WTC11 (cell line): ENCODE measurements around the gene PRR5. TPM values are rescaled to one million over a fixed set of nuclear protein-coding genes. Genes with fewer than 3 reads are reported as not detected.
A peak's percentile ranks its signal among the peaks of the same experiment; 100 is the strongest.

ENCODE experiments used
- ATAC-seq: fragments of 200-7000 bp; cut with Tn5 transposase; 2 replicates; pipeline ENCODE4 v1.10.0; 2021; ENCODE audit warnings: mild to moderate bottlenecking, moderate library complexity
- CTCF ChIA-PET: fragments of 300-600 bp; sonication (Branson Sonifier 250); formaldehyde crosslinking; loops from one replicate; lab custom pipeline; 2021; ENCODE audit warnings: antibody characterized with exemption; lab: Charles Lee
- POLR2A ChIA-PET: fragments of 350-600 bp; sonication (Branson Sonifier 250); formaldehyde crosslinking; loops from one replicate; lab custom pipeline; 2021; ENCODE audit warnings: antibody characterized with exemption; lab: Charles Lee
- DNase-seq: peaks from one replicate; pipeline ENCODE4 v3.0.0; 2021; ENCODE audit warnings: low spot score
- H3K27ac Mint-ChIP-seq: 2 replicates; pipeline ENCODE4 v1.8.0; 2021; ENCODE audit warnings: mixed read lengths
- H3K27me3 Mint-ChIP-seq: 2 replicates; pipeline ENCODE4 v1.8.0; 2021; ENCODE audit warnings: low read depth, mild to moderate bottlenecking, moderate library complexity, mixed read lengths
- H3K36me3 Mint-ChIP-seq: 2 replicates; pipeline ENCODE4 v1.8.0; 2021; ENCODE audit warnings: mixed read lengths
- H3K4me1 Mint-ChIP-seq: 2 replicates; pipeline ENCODE4 v1.8.0; 2022; ENCODE audit warnings: mixed read lengths
- H3K4me3 Mint-ChIP-seq: 2 replicates; pipeline ENCODE4 v1.8.0; 2021; ENCODE audit warnings: mild to moderate bottlenecking, moderate library complexity, mixed read lengths
- H3K9me3 Mint-ChIP-seq: 2 replicates; pipeline ENCODE4 v1.8.0; 2021; ENCODE audit warnings: mixed read lengths
- CREB1 ChIP-seq: sonication (generic); formaldehyde crosslinking; IDR thresholded peaks from 2 replicates; pipeline ENCODE4 v1.8.0; 2023; ENCODE audit warnings: mild to moderate bottlenecking, missing genetic modification reagents
- ELF4 ChIP-seq: sonication (generic); formaldehyde crosslinking; IDR thresholded peaks from 2 replicates; pipeline ENCODE4 v1.8.1; 2022; ENCODE audit warnings: low read depth, mild to moderate bottlenecking, moderate library complexity, missing genetic modification reagents
- ETV6 ChIP-seq: sonication (generic); formaldehyde crosslinking; IDR thresholded peaks from 2 replicates; pipeline ENCODE4 v1.8.1; 2022; ENCODE audit warnings: mild to moderate bottlenecking, missing genetic modification reagents
- GRHL2 ChIP-seq: fragments of 250-450 bp; sonication (Bioruptor Pico); IDR thresholded peaks from 2 replicates; pipeline ENCODE4 v1.8.0; 2022; ENCODE audit warnings: mild to moderate bottlenecking, moderate library complexity; ENCODE audit not compliant: insufficient replicate concordance, severe bottlenecking
- HMGA2 ChIP-seq: fragments of 250-450 bp; sonication (Bioruptor Pico); IDR thresholded peaks from 2 replicates; pipeline ENCODE4 v1.4.0; 2021; ENCODE audit warnings: mild to moderate bottlenecking, moderate library complexity
- JAZF1 ChIP-seq: fragments of 250-450 bp; sonication (Bioruptor Pico); IDR thresholded peaks from 2 replicates; pipeline ENCODE4 v1.9.0; 2021; ENCODE audit warnings: moderate library complexity, mild to moderate bottlenecking, inconsistent platforms
- NFATC4 ChIP-seq: fragments of 250-450 bp; sonication (Bioruptor Pico); IDR thresholded peaks from 2 replicates; pipeline ENCODE4 v1.9.0; 2021; ENCODE audit warnings: mild to moderate bottlenecking
- NR1H2 ChIP-seq: sonication (generic); formaldehyde crosslinking; IDR thresholded peaks from 2 replicates; pipeline ENCODE4 v1.9.0; 2021; ENCODE audit warnings: mild to moderate bottlenecking, moderate library complexity, missing genetic modification reagents
- NR2C2 ChIP-seq: sonication (generic); formaldehyde crosslinking; IDR thresholded peaks from 2 replicates; pipeline ENCODE4 v1.8.0; 2022; ENCODE audit warnings: mild to moderate bottlenecking, missing genetic modification reagents
- NR3C1 ChIP-seq: sonication (generic); formaldehyde crosslinking; conservative IDR thresholded peaks from 2 replicates; pipeline ENCODE4 v1.8.1; 2023; ENCODE audit warnings: low read depth, mild to moderate bottlenecking, missing genetic modification reagents
- OVOL2 ChIP-seq: fragments of 250-450 bp; sonication (Bioruptor Pico); IDR thresholded peaks from 2 replicates; pipeline ENCODE4 v1.9.0; 2021; ENCODE audit warnings: mild to moderate bottlenecking, borderline replicate concordance
- RORB ChIP-seq: fragments of 250-450 bp; sonication (Bioruptor Pico); IDR thresholded peaks from 2 replicates; pipeline ENCODE4 v1.9.0; 2021; ENCODE audit warnings: mild to moderate bottlenecking
- ZNF138 ChIP-seq: sonication (generic); formaldehyde crosslinking; conservative IDR thresholded peaks from 2 replicates; pipeline ENCODE4 v1.8.1; 2022; ENCODE audit warnings: mild to moderate bottlenecking, moderate library complexity, missing genetic modification reagents
- ZNF219 ChIP-seq: sonication (generic); formaldehyde crosslinking; IDR thresholded peaks from 2 replicates; pipeline ENCODE4 v1.8.0; 2023; ENCODE audit warnings: missing genetic modification reagents, mild to moderate bottlenecking, borderline replicate concordance
- ZNF232 ChIP-seq: sonication (generic); formaldehyde crosslinking; IDR thresholded peaks from 2 replicates; pipeline ENCODE4 v1.8.0; 2022; ENCODE audit warnings: mild to moderate bottlenecking, missing genetic modification reagents
- ZNF396 ChIP-seq: fragments of 250-450 bp; sonication (Bioruptor Pico); IDR thresholded peaks from 2 replicates; pipeline ENCODE4 v1.8.0; 2021; ENCODE audit warnings: mild to moderate bottlenecking, moderate library complexity, borderline replicate concordance
- total RNA-seq: library from RNA; stranded (reverse); gene quantifications from 3 replicates; pipeline ENCODE4 v1.2.3, GENCODE V29; 2021
- TF ChIP-seq, protein P1 (sequence below): sonication (generic); formaldehyde crosslinking; IDR thresholded peaks from 2 replicates; pipeline ENCODE4 v1.8.0; 2022; ENCODE audit warnings: mild to moderate bottlenecking, missing genetic modification reagents
- TF ChIP-seq, protein P2 (sequence below): sonication (generic); formaldehyde crosslinking; IDR thresholded peaks from 2 replicates; pipeline ENCODE4 v1.8.0; 2022; ENCODE audit warnings: mild to moderate bottlenecking, missing genetic modification reagents
- TF ChIP-seq, protein P3 (sequence below): sonication (generic); formaldehyde crosslinking; IDR thresholded peaks from 2 replicates; pipeline ENCODE4 v1.8.1; 2022; ENCODE audit warnings: low read depth, missing genetic modification reagents, borderline replicate concordance
- TF ChIP-seq, protein P4 (sequence below): sonication (generic); formaldehyde crosslinking; IDR thresholded peaks from 2 replicates; pipeline ENCODE4 v1.8.1; 2022; ENCODE audit warnings: low read depth, mild to moderate bottlenecking, moderate library complexity, missing genetic modification reagents, borderline replicate concordance
- TF ChIP-seq, protein P5 (sequence below): sonication (generic); formaldehyde crosslinking; IDR thresholded peaks from 2 replicates; pipeline ENCODE4 v1.8.0; 2023; ENCODE audit warnings: missing genetic modification reagents, mild to moderate bottlenecking, borderline replicate concordance

PRR5 gene
- total RNA-seq, 1 experiment from 2014 or later: 15.6 TPM

DNA sequence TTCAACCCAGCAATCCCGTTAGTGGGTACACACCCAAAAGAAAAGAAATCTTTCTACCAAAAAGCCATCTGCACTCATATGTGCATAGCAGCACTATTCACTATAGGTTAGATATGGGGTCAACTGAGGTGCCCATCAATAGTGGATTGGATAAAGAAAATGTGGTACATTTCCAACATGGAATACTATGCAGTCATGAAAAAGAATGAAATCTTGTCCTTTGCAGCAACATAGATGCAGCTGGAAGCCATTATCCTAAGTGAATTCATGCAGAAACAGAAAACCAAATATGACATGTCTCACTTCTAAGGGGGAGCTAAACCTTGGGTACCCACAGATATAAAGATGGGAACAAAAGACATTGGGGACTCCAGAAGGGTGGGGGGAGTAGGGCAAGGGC, 48.5 kb downstream of the PRR5 start (continued):
- TF ChIP-seq JAZF1 (CRISPR knock-in tag): no peak
- no peak for TF ChIP-seq ZNF138 (CRISPR knock-in tag)
- TF ChIP-seq ZNF219: no peak
- TF ChIP-seq, protein P1, sequence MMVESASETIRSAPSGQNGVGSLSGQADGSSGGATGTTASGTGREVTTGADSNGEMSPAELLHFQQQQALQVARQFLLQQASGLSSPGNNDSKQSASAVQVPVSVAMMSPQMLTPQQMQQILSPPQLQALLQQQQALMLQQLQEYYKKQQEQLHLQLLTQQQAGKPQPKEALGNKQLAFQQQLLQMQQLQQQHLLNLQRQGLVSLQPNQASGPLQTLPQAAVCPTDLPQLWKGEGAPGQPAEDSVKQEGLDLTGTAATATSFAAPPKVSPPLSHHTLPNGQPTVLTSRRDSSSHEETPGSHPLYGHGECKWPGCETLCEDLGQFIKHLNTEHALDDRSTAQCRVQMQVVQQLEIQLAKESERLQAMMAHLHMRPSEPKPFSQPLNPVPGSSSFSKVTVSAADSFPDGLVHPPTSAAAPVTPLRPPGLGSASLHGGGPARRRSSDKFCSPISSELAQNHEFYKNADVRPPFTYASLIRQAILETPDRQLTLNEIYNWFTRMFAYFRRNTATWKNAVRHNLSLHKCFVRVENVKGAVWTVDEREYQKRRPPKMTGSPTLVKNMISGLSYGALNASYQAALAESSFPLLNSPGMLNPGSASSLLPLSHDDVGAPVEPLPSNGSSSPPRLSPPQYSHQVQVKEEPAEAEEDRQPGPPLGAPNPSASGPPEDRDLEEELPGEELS (CRISPR knock-in tag): no peak
- no peak for TF ChIP-seq ZNF232

DNA sequence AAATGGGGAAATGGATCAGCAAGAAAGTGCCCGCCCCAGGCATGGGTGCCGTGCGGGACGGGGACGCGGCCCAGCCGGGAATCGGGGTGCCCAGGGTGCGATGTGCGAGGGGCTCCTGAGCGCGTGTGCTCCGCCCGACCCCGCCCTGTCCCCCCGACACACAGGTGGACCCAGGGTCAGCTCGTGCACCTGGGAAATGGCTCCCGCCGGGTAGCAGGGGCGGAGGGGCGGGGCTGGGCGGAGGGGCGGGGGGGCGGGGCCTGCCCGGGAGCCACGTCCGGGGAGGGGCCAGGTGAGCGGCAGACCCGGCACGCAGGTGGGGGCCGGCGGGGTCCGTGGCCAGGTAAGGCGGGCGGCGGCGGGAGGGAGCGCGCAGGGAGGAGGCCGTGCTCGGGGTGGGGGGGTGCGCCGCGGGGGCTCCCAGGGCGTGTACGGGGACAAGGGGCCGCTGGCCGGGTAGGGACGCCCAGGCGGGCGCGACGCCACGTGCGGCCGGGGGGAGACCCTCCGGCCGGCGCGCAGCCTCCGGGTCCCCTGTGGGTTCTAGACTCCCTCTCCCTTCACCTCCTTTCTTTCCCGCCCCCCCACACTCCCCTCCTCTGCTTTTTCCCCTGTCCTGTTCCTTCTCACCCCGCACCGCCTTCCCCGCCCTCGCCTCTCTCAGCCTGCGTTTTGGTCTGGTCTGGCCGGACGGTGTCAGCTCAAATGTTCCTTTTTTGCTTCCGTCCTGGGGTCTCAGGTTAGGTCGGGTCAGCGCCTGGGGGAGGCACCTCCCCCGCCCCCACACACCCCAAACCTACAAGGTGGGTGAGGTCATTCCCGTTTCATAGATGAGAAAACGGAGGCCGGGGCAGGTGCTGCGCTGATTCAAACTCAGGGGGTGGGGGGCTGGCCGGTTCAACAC, 50.5 kb downstream of the PRR5 start, which contains the start of gene ARHGAP8:
Gene ARHGAP8 (plus strand): TSS at position 291 of the 904 bp plus-strand sequence. CDS start 33,953 bp downstream, outside the sequence.
- peak within 1 kb of the TSS; percentile 81 for H3K4me3 Mint-ChIP-seq
- peaks cover 39% of the 10 kb centered on the region for H3K4me1 Mint-ChIP-seq
- ChIA-PET POLR2A (interaction anchor here (0.6 to 0.7 kb wide), 2 partner anchors 36 to 297 kb away, joined by 3 to 4 read pairs; no protein-coding TSS in a partner anchor), CTCF (interaction anchor here (0.6 to 2.4 kb wide), 5 partner anchors 44 to 546 kb away, joined by 3 to 13 read pairs (median 4); no protein-coding TSS in a partner anchor)
- DNase-seq (peak; percentile 69), ATAC-seq (peak; percentile 65)
- no peak within 1 kb of the TSS for H3K27ac Mint-ChIP-seq
- peaks cover 3% of the 10 kb centered on the region; the same call in 1 of the 2 replicates for H3K9me3 Mint-ChIP-seq
- peaks cover 3% of the 10 kb centered on the region; the same call in 1 of the 2 replicates for H3K27me3 Mint-ChIP-seq
- TF ChIP-seq, protein P2, sequence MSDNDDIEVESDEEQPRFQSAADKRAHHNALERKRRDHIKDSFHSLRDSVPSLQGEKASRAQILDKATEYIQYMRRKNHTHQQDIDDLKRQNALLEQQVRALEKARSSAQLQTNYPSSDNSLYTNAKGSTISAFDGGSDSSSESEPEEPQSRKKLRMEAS (CRISPR knock-in tag): peak; percentile 73
- no peak for TF ChIP-seq CREB1 (CRISPR knock-in tag)
- H3K36me3 Mint-ChIP-seq: no peaks in the 10 kb centered on the region

DNA sequence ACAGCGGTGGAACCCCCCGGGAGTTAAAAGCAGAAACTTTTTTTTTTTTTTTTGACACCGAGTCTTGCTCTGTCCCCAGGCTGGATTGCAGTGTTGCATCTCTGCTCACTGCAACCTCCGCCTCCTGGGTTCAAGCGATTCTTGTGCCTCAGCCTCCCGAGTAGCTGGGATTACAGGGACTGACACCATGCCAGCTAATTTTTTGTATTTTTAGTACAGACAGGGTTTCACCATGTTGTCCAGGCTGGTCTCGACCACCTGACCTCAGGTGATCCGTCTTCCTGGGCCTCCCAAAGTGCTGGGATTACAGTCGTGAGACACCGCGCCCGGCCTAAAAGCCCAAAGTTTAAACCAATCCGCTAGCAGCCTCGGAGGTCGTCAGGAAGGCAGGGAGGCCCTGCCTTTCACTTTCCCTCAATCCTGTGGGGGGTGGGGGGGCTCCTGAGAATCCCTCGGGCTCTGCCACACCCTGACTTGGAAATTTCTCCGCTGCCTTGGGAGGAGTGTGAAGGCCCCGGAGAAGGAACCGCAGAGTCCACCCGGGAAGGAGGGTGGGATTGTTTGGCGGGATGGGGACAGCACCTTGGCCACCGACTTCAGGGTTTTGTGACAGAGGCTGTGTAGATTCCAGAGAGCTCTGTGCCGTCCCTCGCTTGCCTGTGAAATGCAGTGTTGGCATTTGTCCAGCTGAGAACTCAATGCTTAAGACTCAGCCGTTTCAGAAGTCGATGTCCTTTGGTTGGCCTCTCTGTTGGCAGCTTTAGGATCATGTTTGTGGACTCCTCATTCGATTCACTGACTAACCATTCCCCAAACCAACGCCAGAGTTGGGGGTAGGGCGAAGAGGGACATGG, 51.4 kb downstream of the PRR5 start:
- POLR2A ChIA-PET: interaction anchor here (0.7 to 0.9 kb wide), 2 partner anchors 43 to 296 kb away, joined by 3 read pairs; no protein-coding TSS in a partner anchor
- Mint-ChIP-seq H3K4me3 (peak overlapping the region; percentile 81), H3K9me3 (peaks cover 3% of the 10 kb centered on the region; the same call in 1 of the 2 replicates), H3K27me3 (peaks cover 3% of the 10 kb centered on the region; the same call in 1 of the 2 replicates), H3K36me3 (no peaks in the 10 kb centered on the region), H3K4me1 (peaks cover 43% of the 10 kb centered on the region), H3K27ac (peak overlapping the region; percentile 32; the same call in 1 of the 2 replicates)
- DNase-seq: no peak
- CTCF ChIA-PET: interaction anchor here (0.7 to 1.7 kb wide), 5 partner anchors 15 to 79 kb away, joined by 3 to 8 read pairs (median 5); no protein-coding TSS in a partner anchor
- no peak for TF ChIP-seq HMGA2 (CRISPR knock-in tag)
- TF ChIP-seq RORB: no peak
- TF ChIP-seq ELF4 (CRISPR knock-in tag): no peak
- no peak for TF ChIP-seq OVOL2
- no peak for TF ChIP-seq GRHL2 (CRISPR knock-in tag)
- TF ChIP-seq NR2C2 (CRISPR knock-in tag): no peak
- no peak for TF ChIP-seq NR1H2 (CRISPR knock-in tag)
- TF ChIP-seq ZNF396 (CRISPR knock-in tag): no peak
- no peak for TF ChIP-seq NR3C1
- no peak for TF ChIP-seq ETV6 (CRISPR knock-in tag)
- no peak for TF ChIP-seq NFATC4 (CRISPR knock-in tag)
- TF ChIP-seq, protein P3, sequence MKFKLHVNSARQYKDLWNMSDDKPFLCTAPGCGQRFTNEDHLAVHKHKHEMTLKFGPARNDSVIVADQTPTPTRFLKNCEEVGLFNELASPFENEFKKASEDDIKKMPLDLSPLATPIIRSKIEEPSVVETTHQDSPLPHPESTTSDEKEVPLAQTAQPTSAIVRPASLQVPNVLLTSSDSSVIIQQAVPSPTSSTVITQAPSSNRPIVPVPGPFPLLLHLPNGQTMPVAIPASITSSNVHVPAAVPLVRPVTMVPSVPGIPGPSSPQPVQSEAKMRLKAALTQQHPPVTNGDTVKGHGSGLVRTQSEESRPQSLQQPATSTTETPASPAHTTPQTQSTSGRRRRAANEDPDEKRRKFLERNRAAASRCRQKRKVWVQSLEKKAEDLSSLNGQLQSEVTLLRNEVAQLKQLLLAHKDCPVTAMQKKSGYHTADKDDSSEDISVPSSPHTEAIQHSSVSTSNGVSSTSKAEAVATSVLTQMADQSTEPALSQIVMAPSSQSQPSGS (CRISPR knock-in tag): no peak
- TF ChIP-seq, protein P4, sequence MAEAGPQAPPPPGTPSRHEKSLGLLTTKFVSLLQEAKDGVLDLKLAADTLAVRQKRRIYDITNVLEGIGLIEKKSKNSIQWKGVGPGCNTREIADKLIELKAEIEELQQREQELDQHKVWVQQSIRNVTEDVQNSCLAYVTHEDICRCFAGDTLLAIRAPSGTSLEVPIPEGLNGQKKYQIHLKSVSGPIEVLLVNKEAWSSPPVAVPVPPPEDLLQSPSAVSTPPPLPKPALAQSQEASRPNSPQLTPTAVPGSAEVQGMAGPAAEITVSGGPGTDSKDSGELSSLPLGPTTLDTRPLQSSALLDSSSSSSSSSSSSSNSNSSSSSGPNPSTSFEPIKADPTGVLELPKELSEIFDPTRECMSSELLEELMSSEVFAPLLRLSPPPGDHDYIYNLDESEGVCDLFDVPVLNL: no peak
- TF ChIP-seq, protein P5, sequence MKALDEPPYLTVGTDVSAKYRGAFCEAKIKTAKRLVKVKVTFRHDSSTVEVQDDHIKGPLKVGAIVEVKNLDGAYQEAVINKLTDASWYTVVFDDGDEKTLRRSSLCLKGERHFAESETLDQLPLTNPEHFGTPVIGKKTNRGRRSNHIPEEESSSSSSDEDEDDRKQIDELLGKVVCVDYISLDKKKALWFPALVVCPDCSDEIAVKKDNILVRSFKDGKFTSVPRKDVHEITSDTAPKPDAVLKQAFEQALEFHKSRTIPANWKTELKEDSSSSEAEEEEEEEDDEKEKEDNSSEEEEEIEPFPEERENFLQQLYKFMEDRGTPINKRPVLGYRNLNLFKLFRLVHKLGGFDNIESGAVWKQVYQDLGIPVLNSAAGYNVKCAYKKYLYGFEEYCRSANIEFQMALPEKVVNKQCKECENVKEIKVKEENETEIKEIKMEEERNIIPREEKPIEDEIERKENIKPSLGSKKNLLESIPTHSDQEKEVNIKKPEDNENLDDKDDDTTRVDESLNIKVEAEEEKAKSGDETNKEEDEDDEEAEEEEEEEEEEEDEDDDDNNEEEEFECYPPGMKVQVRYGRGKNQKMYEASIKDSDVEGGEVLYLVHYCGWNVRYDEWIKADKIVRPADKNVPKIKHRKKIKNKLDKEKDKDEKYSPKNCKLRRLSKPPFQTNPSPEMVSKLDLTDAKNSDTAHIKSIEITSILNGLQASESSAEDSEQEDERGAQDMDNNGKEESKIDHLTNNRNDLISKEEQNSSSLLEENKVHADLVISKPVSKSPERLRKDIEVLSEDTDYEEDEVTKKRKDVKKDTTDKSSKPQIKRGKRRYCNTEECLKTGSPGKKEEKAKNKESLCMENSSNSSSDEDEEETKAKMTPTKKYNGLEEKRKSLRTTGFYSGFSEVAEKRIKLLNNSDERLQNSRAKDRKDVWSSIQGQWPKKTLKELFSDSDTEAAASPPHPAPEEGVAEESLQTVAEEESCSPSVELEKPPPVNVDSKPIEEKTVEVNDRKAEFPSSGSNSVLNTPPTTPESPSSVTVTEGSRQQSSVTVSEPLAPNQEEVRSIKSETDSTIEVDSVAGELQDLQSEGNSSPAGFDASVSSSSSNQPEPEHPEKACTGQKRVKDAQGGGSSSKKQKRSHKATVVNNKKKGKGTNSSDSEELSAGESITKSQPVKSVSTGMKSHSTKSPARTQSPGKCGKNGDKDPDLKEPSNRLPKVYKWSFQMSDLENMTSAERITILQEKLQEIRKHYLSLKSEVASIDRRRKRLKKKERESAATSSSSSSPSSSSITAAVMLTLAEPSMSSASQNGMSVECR (CRISPR knock-in tag): no peak
- no peak for ATAC-seq
